Left ventricle myocardium inferior (tissue), 1 donor: ENCODE measurements around the gene LMF1. TPM values are rescaled to one million over a fixed set of nuclear protein-coding genes. Genes with fewer than 3 reads are reported as not detected.

ENCODE experiments used
- DNase-seq: peaks from one replicate; pipeline ENCODE4 v3.0.0-alpha.2; 2020
- H3K27ac ChIP-seq: fragments of 200-600 bp; replicated peaks from 2 replicates; pipeline ENCODE4 v1.8.0; 2021
- H3K27me3 ChIP-seq: fragments of 200-600 bp; 2 replicates; pipeline ENCODE4 v1.8.0; 2021; ENCODE audit warnings: low read depth
- H3K36me3 ChIP-seq: fragments of 200-600 bp; 2 replicates; pipeline ENCODE4 v1.8.0; 2021
- H3K4me1 ChIP-seq: fragments of 200-600 bp; 2 replicates; pipeline ENCODE4 v1.8.0; 2021
- H3K4me3 ChIP-seq: fragments of 200-600 bp; 2 replicates; pipeline ENCODE4 v1.8.0; 2021; ENCODE audit warnings: mild to moderate bottlenecking, moderate library complexity
- H3K9me3 ChIP-seq: fragments of 200-600 bp; replicated peaks from 2 replicates; pipeline ENCODE4 v1.8.0; 2021
- CTCF ChIP-seq: fragments of 200-600 bp; IDR thresholded peaks from 2 replicates; pipeline ENCODE4 v1.8.0; 2021; ENCODE audit warnings: antibody characterized with exemption, mild to moderate bottlenecking, borderline replicate concordance
- intact Hi-C: fragments of 100-400 bp; cut with micrococcal nuclease; formaldehyde crosslinking; loops from one replicate; pipeline ENCODE4 v1.11.0; 2022
- total RNA-seq: library from RNA; stranded (reverse); fragmentation: NEBNext Ultra II Directional; extraction: Animal tissue kit (Norgen Biotek cat#: 25700); gene quantifications from one replicate; pipeline ENCODE4 v1.2.1, GENCODE V29; 2021
- donor health status: DM: no; HTN: yes; CAD: no; lungs with severe emphysema.

The LMF1 gene
- total RNA-seq, 1 donor from 2014 or later: 6.6 TPM

GRCh38 chr16:935684-936083 lies 35.1 kb downstream of the LMF1 start:
- peaks cover 1% of the 10 kb centered on the region for H3K9me3 ChIP-seq
- DNase-seq: no peak
- H3K4me1 ChIP-seq: no peaks in the 10 kb centered on the region
- H3K4me3 ChIP-seq: no peak overlapping the region
- intact Hi-C loops: no loop called here
- no peaks in the 10 kb centered on the region for H3K27me3 ChIP-seq
- TF ChIP-seq CTCF: no peak
- peaks cover 37% of the 10 kb centered on the region for H3K36me3 ChIP-seq
- no peak overlapping the region for H3K27ac ChIP-seq

- DNase-seq: no peak
- H3K36me3 ChIP-seq: peaks cover 39% of the 10 kb centered on the region
- intact Hi-C loops: no loop called here
- no peak overlapping the region for H3K27ac ChIP-seq
- no peak for TF ChIP-seq CTCF
- no peaks in the 10 kb centered on the region for H3K27me3 ChIP-seq
- H3K9me3 ChIP-seq: no peaks in the 10 kb centered on the region
- H3K4me3 ChIP-seq: no peak overlapping the region
- H3K4me1 ChIP-seq: no peaks in the 10 kb centered on the region
Observed at GRCh38 chr16:934178-934577, 36.6 kb downstream of the LMF1 start.

- intact Hi-C loops: no loop called here
- Histone ChIP-seq H3K27ac (no peak overlapping the region), H3K4me3 (no peak overlapping the region), H3K36me3 (peaks cover 42% of the 10 kb centered on the region), H3K27me3 (no peaks in the 10 kb centered on the region), H3K9me3 (no peaks in the 10 kb centered on the region), H3K4me1 (no peaks in the 10 kb centered on the region)
- no peak for DNase-seq
- no peak for TF ChIP-seq CTCF
Observed at GRCh38 chr16:933581-933980, 37.2 kb downstream of the LMF1 start.

GRCh38 chr16:932831-933330 lies 37.9 kb downstream of the LMF1 start:
- H3K4me1 ChIP-seq: no peaks in the 10 kb centered on the region
- no peak for DNase-seq
- H3K27me3 ChIP-seq: no peaks in the 10 kb centered on the region
- no peak for TF ChIP-seq CTCF
- no peaks in the 10 kb centered on the region for H3K9me3 ChIP-seq
- H3K36me3 ChIP-seq: peaks cover 42% of the 10 kb centered on the region
- intact Hi-C loops: no loop called here
- H3K4me3 ChIP-seq: no peak overlapping the region
- H3K27ac ChIP-seq: no peak overlapping the region

GRCh38 chr16:931626-932500 lies 38.9 kb downstream of the LMF1 start:
- H3K4me3 ChIP-seq: no peak overlapping the region
- H3K27ac ChIP-seq: no peak overlapping the region
- peaks cover 45% of the 10 kb centered on the region for H3K36me3 ChIP-seq
- H3K27me3 ChIP-seq: no peaks in the 10 kb centered on the region
- H3K9me3 ChIP-seq: no peaks in the 10 kb centered on the region
- no peak for TF ChIP-seq CTCF
- intact Hi-C loops: no loop called here
- no peak for DNase-seq
- H3K4me1 ChIP-seq: no peaks in the 10 kb centered on the region
